Epithelial cell of proximal tubule (primary cell): Measurements from ENCODE around the gene FNBP1L. TPM values are rescaled to one million over a fixed set of nuclear protein-coding genes. Genes with fewer than 3 reads are reported as not detected.
A peak's percentile ranks its signal among the peaks of the same experiment; 100 is the strongest.

Experiments used
- DNase-seq: peaks from one replicate; pipeline ENCODE4 v3.0.0-alpha.2; 2011; ENCODE audit warnings: low read depth
- H3K4me3 ChIP-seq: 2 replicates; pipeline ENCODE4 v1.5.1; 2011; ENCODE audit warnings: low read depth, mild to moderate bottlenecking, low read length
- total RNA-seq: library from RNA; depleted of rRNA; stranded (reverse); fragments of >200 nt; gene quantifications from 2 replicates; pipeline ENCODE4 v1.2.3, GENCODE V29; 2015
- TF ChIP-seq, protein P1 (sequence below): conservative IDR thresholded peaks from 2 replicates; pipeline ENCODE4 v1.5.1; 2012; ENCODE audit warnings: low read depth, mild to moderate bottlenecking, low read length

The FNBP1L gene
- 32.1 and 37.6 TPM in 2 replicates for total RNA-seq

DNA sequence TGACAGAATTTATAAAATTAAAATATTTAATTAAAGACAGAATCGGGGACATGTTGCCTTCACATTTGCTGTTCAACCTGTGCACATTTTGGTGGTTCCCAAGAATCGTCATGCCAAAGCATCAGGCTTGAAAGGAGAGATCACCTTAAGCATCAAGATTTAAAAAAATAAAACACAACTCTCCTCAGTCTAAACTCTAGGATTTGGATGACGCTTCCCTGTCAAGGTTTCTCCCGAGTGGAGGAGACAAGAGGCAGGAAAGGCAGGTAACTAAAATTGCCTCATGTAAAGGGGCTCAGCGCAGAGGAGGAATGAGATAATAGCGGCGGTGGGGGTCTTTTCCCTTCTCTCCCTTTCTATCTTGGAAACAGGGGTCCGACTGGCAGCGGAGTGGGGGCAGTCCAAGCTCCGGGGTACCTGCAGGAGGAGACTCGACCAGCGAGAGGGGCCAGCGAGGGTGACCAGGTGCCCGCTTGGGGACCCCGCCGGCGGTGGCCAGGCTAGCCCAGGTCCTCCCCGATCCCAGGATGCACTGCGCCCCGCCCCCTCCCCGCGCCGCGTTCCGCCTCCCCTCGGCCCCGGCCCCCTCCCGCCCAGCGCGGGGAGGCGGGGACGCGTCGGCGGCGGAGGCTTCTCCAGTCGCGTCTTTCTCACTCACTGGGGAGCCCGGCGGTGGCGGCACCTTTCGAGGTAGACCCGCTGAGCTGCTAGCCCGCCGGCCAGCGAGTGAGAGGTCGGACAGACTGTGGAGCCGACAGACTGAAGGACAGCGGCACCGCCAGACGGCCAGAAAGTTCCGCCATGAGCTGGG, at the start of gene FNBP1L:
Gene FNBP1L (plus strand): TSS at position 638 of the 811 bp plus-strand sequence. CDS start 164 bp downstream, at position 802.
- TF ChIP-seq, protein P1, sequence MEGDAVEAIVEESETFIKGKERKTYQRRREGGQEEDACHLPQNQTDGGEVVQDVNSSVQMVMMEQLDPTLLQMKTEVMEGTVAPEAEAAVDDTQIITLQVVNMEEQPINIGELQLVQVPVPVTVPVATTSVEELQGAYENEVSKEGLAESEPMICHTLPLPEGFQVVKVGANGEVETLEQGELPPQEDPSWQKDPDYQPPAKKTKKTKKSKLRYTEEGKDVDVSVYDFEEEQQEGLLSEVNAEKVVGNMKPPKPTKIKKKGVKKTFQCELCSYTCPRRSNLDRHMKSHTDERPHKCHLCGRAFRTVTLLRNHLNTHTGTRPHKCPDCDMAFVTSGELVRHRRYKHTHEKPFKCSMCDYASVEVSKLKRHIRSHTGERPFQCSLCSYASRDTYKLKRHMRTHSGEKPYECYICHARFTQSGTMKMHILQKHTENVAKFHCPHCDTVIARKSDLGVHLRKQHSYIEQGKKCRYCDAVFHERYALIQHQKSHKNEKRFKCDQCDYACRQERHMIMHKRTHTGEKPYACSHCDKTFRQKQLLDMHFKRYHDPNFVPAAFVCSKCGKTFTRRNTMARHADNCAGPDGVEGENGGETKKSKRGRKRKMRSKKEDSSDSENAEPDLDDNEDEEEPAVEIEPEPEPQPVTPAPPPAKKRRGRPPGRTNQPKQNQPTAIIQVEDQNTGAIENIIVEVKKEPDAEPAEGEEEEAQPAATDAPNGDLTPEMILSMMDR: no peak
- peak within 1 kb of the TSS; percentile 93 for H3K4me3 ChIP-seq
- no peak for DNase-seq

DNA sequence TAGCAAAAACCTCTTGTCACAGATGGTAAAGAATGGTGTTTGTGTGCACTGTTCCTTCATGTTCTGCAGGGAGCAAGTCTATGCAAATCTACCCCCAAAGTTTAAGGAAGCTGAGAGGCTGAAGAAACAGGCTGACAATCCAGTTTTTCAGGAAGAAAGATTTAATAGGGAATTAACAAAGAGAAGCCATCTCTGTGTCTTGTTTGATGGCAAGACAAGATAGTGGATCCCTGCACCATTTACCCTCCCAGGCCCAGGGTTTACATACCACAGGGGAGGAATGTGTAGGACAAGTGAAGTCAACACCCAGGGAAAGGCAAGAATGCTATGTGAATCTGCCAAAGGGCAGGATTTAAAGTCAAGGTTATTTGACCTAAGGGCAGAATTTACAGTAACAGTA, 48.1 kb upstream of the FNBP1L start:
- TF ChIP-seq, protein P1: no peak
- no peak for DNase-seq
- no peak overlapping the region for H3K4me3 ChIP-seq

DNA sequence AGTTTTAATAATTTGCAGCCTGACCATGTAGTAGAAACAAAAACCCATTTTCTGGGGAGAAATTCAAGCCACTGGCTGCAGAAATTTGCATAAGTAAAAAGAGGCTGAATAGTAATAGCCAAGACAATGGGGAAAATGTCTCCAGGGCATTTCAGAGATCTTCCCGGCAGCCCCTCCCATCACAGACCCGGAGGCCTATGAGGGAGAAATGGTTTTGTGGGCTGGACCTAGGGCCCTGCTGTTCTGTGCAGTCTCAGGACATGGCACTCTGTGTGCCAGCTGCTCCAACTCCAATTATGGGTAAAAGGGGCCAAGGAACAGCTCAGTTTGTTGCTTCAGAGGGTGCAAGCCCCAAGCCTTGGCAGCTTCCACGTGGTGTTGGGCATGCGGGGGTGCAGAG, 39.7 kb upstream of the FNBP1L start:
- no peak for DNase-seq
- TF ChIP-seq, protein P1: no peak
- no peak overlapping the region for H3K4me3 ChIP-seq

DNA sequence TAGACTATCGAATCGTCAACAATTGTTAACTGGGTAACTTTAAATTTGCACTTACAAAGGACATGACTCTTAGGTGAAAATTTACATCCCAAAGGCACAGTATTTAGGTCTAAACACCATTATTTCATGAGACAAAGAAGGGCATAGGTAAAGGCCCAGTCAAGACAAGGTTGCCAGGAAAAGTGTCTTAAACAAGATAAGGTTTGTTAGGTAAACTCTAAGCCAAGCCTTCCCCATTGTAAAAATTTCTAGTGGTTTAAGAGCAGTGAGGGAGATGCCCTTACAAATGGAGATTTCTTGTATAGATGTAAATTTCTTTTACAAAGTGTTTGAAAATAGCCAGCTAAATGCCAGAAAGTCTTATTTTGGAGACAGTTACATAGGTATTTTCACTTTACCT, 36.9 kb upstream of the FNBP1L start:
- no peak overlapping the region for H3K4me3 ChIP-seq
- DNase-seq: no peak
- TF ChIP-seq, protein P1: no peak

DNA sequence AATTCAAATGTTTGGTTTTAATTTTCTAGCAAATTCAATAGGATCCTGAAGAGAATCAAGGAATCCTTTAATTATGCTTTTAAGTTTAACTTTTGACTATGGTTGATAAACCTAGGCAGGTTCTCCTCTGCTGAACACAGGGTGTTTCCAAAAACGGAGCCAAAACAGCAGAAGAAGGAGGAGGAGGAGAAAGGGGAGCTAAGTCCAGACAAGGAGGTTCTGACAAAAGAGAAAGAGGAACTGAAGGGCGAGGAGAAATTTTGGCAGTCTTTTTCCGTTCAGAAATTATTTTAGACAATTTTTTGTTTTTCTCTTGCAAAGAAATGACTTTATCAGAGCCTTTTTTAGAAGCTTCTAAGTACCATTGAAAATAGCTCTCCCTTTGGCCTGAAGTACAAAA, 33.2 kb upstream of the FNBP1L start:
- no peak overlapping the region for H3K4me3 ChIP-seq
- DNase-seq: no peak
- TF ChIP-seq, protein P1: no peak

DNA sequence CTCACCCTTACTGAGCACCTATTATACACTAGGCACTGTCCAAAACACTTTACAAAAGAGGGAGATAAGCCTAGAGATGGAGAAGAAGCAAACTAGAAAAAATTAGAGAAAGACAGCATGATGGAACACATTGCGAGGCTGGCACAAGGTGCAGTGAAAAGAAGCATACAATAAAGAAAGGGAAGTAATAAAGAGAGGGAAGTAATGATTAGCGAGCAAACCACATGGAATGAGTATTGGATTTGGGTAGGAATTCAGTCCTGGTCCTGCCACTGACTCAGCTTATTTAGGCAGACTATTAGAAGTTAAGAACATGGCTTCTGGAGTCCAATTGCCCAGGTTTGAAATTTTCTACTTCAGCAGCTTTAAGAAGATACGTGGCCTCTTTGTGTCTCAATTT, 32.6 kb upstream of the FNBP1L start:
- TF ChIP-seq, protein P1: no peak
- no peak for DNase-seq
- H3K4me3 ChIP-seq: no peak overlapping the region

DNA sequence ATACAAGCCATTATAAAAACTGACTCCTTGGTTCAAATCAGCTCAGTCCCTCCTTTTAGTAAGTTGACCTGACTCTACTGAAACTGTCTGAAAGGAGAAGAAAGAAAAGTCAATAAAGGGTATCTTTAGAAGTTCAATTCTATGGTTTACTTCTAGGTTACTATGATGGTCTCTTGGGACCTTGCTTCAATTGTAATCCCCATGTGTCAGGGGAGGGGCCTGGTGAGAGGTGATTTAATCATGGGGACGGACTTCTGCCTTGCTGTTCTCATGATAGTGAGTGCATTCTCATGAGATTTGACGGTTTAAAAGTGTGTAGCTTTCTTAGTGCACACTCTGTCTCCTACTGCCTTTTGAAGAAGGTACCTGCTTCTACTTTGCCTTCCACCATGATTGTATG, 31.7 kb upstream of the FNBP1L start:
- TF ChIP-seq, protein P1: no peak
- DNase-seq: no peak
- H3K4me3 ChIP-seq: no peak overlapping the region
